K562 (cell line): ENCODE results near the gene NLRP6.

Experiments used
- CHD1 ChIP-seq: fragments of 200-600 bp; sonication (generic); IDR thresholded peaks from one replicate; pipeline ENCODE4 v1.6.1; 2012; ENCODE audit warnings: mild to moderate bottlenecking, moderate library complexity, low read length, inconsistent platforms
- EHMT2 ChIP-seq: fragments of 450-650 bp; IDR thresholded peaks from 2 replicates; pipeline ENCODE4 v1.6.1; 2018; ENCODE audit warnings: antibody characterized with exemption
- HDAC2 ChIP-seq: fragments of 450-650 bp; IDR thresholded peaks from 2 replicates; pipeline ENCODE4 v1.6.1; 2016; ENCODE audit warnings: mild to moderate bottlenecking
- POLR2A ChIP-seq: fragments of 450-650 bp; conservative IDR thresholded peaks from 2 replicates; pipeline ENCODE4 v1.6.1; 2016
- SNRNP70 ChIP-seq: fragments of 200-400 bp; formaldehyde crosslinking; optimal IDR thresholded peaks from 2 replicates; pipeline ENCODE3; 2017; ENCODE audit warnings: low read depth, low read length
- ZNF274 ChIP-seq: IDR thresholded peaks from 2 replicates; pipeline ENCODE4 v1.6.1; 2011; ENCODE audit warnings: low read depth, mild to moderate bottlenecking, low read length, moderate library complexity, borderline replicate concordance
- ZSCAN32 ChIP-seq: fragments of 450-650 bp; formaldehyde crosslinking; IDR thresholded peaks from 2 replicates; pipeline ENCODE4 v1.4.0; 2020; ENCODE audit warnings: mild to moderate bottlenecking, moderate library complexity

DNA sequence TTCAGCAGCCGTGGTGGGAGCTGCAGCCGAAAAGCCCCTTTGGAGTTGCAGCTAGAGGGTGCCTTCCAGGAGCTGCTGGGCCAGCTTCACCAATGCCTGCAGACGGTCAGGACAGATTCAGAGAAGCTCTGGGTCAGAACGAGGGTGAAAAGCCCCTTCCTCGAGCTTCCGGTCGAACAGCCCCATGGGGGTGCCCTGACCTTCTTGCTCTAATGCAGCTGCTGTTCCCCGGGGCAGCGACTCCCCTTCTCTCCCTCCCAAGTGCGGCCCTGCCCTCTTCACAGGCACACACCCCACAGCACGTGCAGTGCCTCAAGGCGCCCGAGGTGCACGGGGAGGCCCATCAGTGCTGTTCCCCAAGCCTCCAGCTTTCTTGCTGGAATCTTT, 52.1 kb downstream of the NLRP6 start:
- TF ChIP-seq SNRNP70 (no peak), ZSCAN32 (no peak), EHMT2 (no peak), ZNF274 (no peak), HDAC2 (no peak), POLR2A (no peak), CHD1 (no peak)
